GM12878 (cell line): ENCODE measurements around the gene MICB. TPM values are rescaled to one million over a fixed set of nuclear protein-coding genes. Genes with fewer than 3 reads are reported as not detected.

Source experiments
- ATAC-seq: fragments of 200-7000 bp; cut with Tn5 transposase; 3 replicates; pipeline ENCODE4 v1.9.1; 2020; ENCODE audit warnings: mild to moderate bottlenecking, moderate library complexity
- BruUV-seq: library from RNA; stranded (reverse); fragments of 400-500 nt; replicated peaks from 2 replicates; lab custom pipeline; 2021; lab: Mats Ljungman, UMichigan
- CTCF ChIA-PET: fragments of 300-600 bp; sonication (Branson Sonifier 250); formaldehyde crosslinking; extraction: SDS; loops from one replicate; lab custom pipeline; 2021; ENCODE audit warnings: inconsistent platforms; lab: Yijun Ruan, JAX
- POLR2A ChIA-PET: fragments of 350-600 bp; formaldehyde crosslinking; extraction: SDS; loops from one replicate; lab custom pipeline; 2021; ENCODE audit warnings: inconsistent platforms; lab: Charles Lee
- RAD21 ChIA-PET: fragments of 300-600 bp; sonication (Branson Sonifier 250); formaldehyde crosslinking; loops from one replicate; lab custom pipeline; 2023; ENCODE audit warnings: antibody characterized with exemption; ENCODE audit not compliant: unreplicated experiment; lab: Charles Lee
- SMC1A ChIA-PET: fragments of 300-600 bp; sonication (Branson Sonifier 250); formaldehyde crosslinking; loops from one replicate; lab custom pipeline; 2023; ENCODE audit not compliant: unreplicated experiment, uncharacterized antibody; lab: Charles Lee
- DNase-seq: peaks from one replicate; pipeline ENCODE4 v3.0.0-alpha.2; 2011; ENCODE audit warnings: low read depth, low spot score
- FAIRE-seq: peaks from 3 replicates; lab custom pipeline; 2011; peaks lifted over from hg19 to GRCh38; lab: Jason Lieb, UNC
- H2AFZ ChIP-seq: 2 replicates; pipeline ENCODE4 v1.6.0; 2011; ENCODE audit warnings: low read depth, low read length, control low read depth; ENCODE audit not compliant: control insufficient read depth
- H3K27ac ChIP-seq: 2 replicates; pipeline ENCODE4 v1.5.1; 2011; ENCODE audit warnings: control low read depth; ENCODE audit not compliant: control insufficient read depth, insufficient read depth
- H3K27me3 ChIP-seq, 2 experiments: replicated peaks in 1 of 2; 2 replicates each; pipeline versions ENCODE4 v1.6.0 to v1.6.1; 2011; ENCODE audit warnings: low read length in 1 of 2; ENCODE audit not compliant: control insufficient read depth in 2 of 2, insufficient read depth in 2 of 2
- H3K36me3 ChIP-seq, 2 experiments: 2 replicates each; pipeline ENCODE4 v1.5.1; 2011; ENCODE audit warnings: low read length in 1 of 2; ENCODE audit not compliant: control insufficient read depth in 2 of 2, insufficient read depth in 2 of 2
- H3K4me1 ChIP-seq: 2 replicates; pipeline ENCODE4 v1.6.1; 2011; ENCODE audit warnings: mild to moderate bottlenecking, low read length, moderate library complexity, mixed read lengths; ENCODE audit not compliant: control insufficient read depth, insufficient read depth
- H3K4me2 ChIP-seq: 2 replicates; pipeline ENCODE4 v1.6.0; 2011; ENCODE audit warnings: control low read depth; ENCODE audit not compliant: control insufficient read depth, insufficient read depth
- H3K4me3 ChIP-seq: fragments of 200-600 bp; sonication (generic); 2 replicates; pipeline ENCODE4 v1.5.1; 2016
- H3K79me2 ChIP-seq: 2 replicates; pipeline ENCODE4 v1.6.0; 2011; ENCODE audit warnings: low read length; ENCODE audit not compliant: control insufficient read depth, insufficient read depth
- H3K9ac ChIP-seq: 2 replicates; pipeline ENCODE4 v1.8.0; 2011; ENCODE audit warnings: low read length, control low read depth, mixed read lengths; ENCODE audit not compliant: control insufficient read depth, insufficient read depth
- H3K9me3 ChIP-seq: replicated peaks from 3 replicates; pipeline ENCODE4 v1.5.1; 2011; ENCODE audit warnings: mild to moderate bottlenecking, low read length; ENCODE audit not compliant: control insufficient read depth, insufficient read depth
- H4K20me1 ChIP-seq: 2 replicates; pipeline ENCODE4 v1.6.0; 2011; ENCODE audit not compliant: control insufficient read depth, insufficient read depth
- HSF1 ChIP-seq: fragments of 150-350 bp; IDR thresholded peaks from 2 replicates; pipeline ENCODE4 v1.6.1; 2014; ENCODE audit warnings: mild to moderate bottlenecking, low read depth, low read length
- MLLT1 ChIP-seq: fragments of 450-650 bp; IDR thresholded peaks from 2 replicates; pipeline ENCODE4 v1.6.1; 2016; ENCODE audit warnings: mild to moderate bottlenecking
- MXI1 ChIP-seq: fragments of 150-350 bp; IDR thresholded peaks from 2 replicates; pipeline ENCODE4 v1.6.1; 2011; ENCODE audit warnings: low read depth, mild to moderate bottlenecking, inconsistent platforms, low read length, improper control_type of control experiment
- SIN3A ChIP-seq: IDR thresholded peaks from 2 replicates; pipeline ENCODE4 v1.6.1; 2012; ENCODE audit warnings: low read depth, low read length, improper control_type of control experiment
- YY1 ChIP-seq: IDR thresholded peaks from 2 replicates; pipeline ENCODE4 v1.6.1; 2011; ENCODE audit warnings: low read depth, mild to moderate bottlenecking, low read length
- ZBTB33 ChIP-seq: fragments of 450-650 bp; IDR thresholded peaks from 2 replicates; pipeline ENCODE4 v1.6.1; 2017; ENCODE audit warnings: mild to moderate bottlenecking
- WGBS: methylation state at CpG from one replicate; pipeline ENCODE4 v1.1.6; 2016; ENCODE audit warnings: low lambda C conversion rate; ENCODE audit not compliant: insufficient replicate concordance, insufficient coverage; ENCODE audit errors: missing lambda C conversion rate; 5-methylcytosine and 5-hydroxymethylcytosine counted together
- in situ Hi-C: fragments of 300-500 bp; cut with MboI; formaldehyde crosslinking; loops from 9 replicates; pipeline ENCODE4 v1.14.3; 2018; ENCODE audit warnings: mixed read lengths
- intact Hi-C: fragments of 100-400 bp; cut with micrococcal nuclease; formaldehyde crosslinking; loops from one replicate; pipeline ENCODE4 v1.14.2; 2022; ENCODE audit not compliant: unreplicated experiment
- polyA plus RNA-seq, 11 experiments: library from polyadenylated mRNA; depleted of rRNA in 4 of 11; unstranded in 6 of 11; stranded (reverse) in 5 of 11; fragments of >200 nt; fragmentation: Nextera tagmentation in 4 of 11; fragmentation: Illumina TruSeq in 1 of 11; extraction: Ambion mirVana in 4 of 11; extraction: Trizol in 1 of 11; gene quantifications; 1 replicate in 1 of 11; 2 replicates in 10 of 11; pipeline versions ENCODE4 v1.2.1 to v1.2.3, GENCODE V29; 2011 to 2016; ENCODE audit warnings: inconsistent platforms in 2 of 11, missing spikeins in 2 of 11, low read depth in 1 of 11
- total RNA-seq, 4 experiments: library from RNA; depleted of rRNA in 3 of 4; stranded (reverse); fragments of >200 nt in 3 of 4; fragmentation: Illumina TruSeq in 1 of 4; extraction: Trizol in 1 of 4; gene quantifications; 2 replicates each; pipeline versions ENCODE4 v1.2.1 to v1.2.3, GENCODE V29; 2013 to 2021

The MICB gene
- total and polyA plus RNA-seq, 10 of the 15 experiments (the other 5 are each of a cell fraction or from before 2014, with no cell fraction given): 9.0 to 37.1 (median 17.8) TPM

- Histone ChIP-seq H3K9me3 (no peaks in the 10 kb centered on the region), H3K79me2 (peaks cover 18% of the 10 kb centered on the region), H4K20me1 (no peaks in the 10 kb centered on the region), H3K9ac (peak overlapping the region; percentile 84), H3K4me1 (peaks cover 64% of the 10 kb centered on the region), H3K36me3 (peaks cover 0 to 4% of the 10 kb centered on the region in 2 experiments; a peak in 2 of 4 replicates)
- DNase-seq (no peak), ATAC-seq (no peak)
- CTCF ChIA-PET: interaction anchor here (0.5 to 34.8 kb wide), 8 partner anchors 10 to 1287 kb away, joined by 3 to 2098 read pairs (median 4); partner anchors contain the start of genes LST1, LTA, LTB and MDC1
- BruUV-seq: no TSS peak
- POLR2A ChIA-PET: interaction anchor here (0.6 to 9.1 kb wide), 7 partner anchors 9 to 96 kb away, joined by 4 to 255 read pairs (median 15); partner anchors contain the start of genes LST1, LTB, NCR3 and TNF
- RAD21 ChIA-PET: interaction anchor here (0.6 to 15.9 kb wide), 6 partner anchors 9 to 262 kb away, joined by 3 to 620 read pairs (median 51); partner anchors contain the start of genes ATP6V1G2, LST1, LTA and LTB
- TF ChIP-seq YY1 (0 out of 2 replicates have a peak, but pooled peaks have one; percentile 17), ZBTB33 (peak; percentile 63; the same call in 1 of the 2 replicates), HSF1 (no peak), MLLT1 (peak; percentile 78; the same call in 1 of the 2 replicates), SIN3A (no peak), MXI1 (no peak)
- TF ChIP-seq, all 136 proteins: peak for 3
- peak overlapping the region; percentile 99 for H3K27ac ChIP-seq
- H3K4me2 ChIP-seq: peak overlapping the region; percentile 94
- SMC1A ChIA-PET: interaction anchor here (1.6 to 34.7 kb wide), 2 partner anchors 8 to 26 kb away, joined by 5 to 1989 read pairs; partner anchors contain the start of genes LST1, LTA, LTB and NCR3
- in situ Hi-C loops (loop anchor here (25.0 kb wide), 2 partner anchors 1055 to 1405 kb away; partner anchors contain the start of genes BRD2 and HLA-DMA), intact Hi-C loops (loop anchor here (2.0 kb wide), 1 partner anchor 23 kb away; no protein-coding TSS in a partner anchor)
- no peak for FAIRE-seq
- H3K4me3 ChIP-seq: peak overlapping the region; percentile 55; the same call in 1 of the 2 replicates
- no peak overlapping the region for H2AFZ ChIP-seq
- H3K27me3 ChIP-seq: no peaks in the 10 kb centered on the region
- 58% methylated on average over 23 of the region's 24 CpGs for WGBS
Observed at GRCh38 chr6:31557443-31558317, 59.7 kb downstream of the MICB start.
